ENCODE measurements around the gene PRADC1. TPM values are rescaled to one million over a fixed set of nuclear protein-coding genes. Genes with fewer than 3 reads are reported as not detected.

PRADC1 gene
- total and polyA plus RNA-seq, 9 of the 15 experiments (the other 6 are each of a cell fraction or from before 2014, with no cell fraction given) = 7.3 to 47.4 (median 34.2) TPM

DNA sequence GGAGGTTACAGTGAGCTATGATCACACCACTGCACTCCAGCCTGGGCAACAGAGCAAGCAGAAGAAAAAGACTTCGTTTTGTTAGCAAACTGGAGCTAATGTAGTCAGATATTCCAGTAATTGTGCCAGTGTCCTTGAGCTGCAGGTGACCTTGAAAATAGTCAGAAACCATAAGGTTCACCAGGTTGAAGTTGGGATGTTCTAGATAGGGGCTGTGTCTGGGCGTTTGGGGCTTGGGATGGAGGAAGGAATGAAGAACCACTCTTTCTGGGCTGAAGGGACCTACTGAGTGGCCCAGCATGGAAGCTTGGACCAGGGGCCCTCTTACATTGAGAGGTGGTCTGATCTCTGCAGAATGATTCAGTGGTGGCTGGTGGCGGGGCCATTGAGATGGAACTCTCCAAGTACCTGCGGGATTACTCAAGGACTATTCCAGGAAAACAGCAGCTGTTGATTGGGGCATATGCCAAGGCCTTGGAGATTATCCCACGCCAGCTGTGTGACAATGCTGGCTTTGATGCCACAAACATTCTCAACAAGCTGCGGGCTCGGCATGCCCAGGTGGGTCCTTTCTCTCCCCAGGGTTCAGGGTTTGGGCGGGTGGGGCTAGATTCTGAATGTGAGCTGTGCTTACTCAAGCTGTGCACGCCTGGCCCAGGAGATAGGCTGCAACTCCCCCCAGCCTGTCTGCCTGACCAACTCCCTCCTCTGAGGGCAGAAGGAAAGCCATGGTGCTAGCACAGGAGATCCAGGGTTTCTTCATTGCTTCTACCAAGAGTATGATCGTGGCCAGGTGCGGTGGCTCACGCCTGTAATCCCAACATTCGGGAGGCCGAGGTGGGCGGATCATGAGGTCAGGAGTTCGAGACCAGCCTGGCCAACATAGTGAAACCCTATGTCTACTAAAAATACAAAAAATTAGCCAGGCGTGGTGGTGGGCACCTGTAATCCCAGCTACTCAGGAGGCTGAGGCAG is 18.1 kb upstream of the PRADC1 start:
- ATAC-seq (no peak), DNase-seq (ENCODE audit: extremely low read depth in 1 of 4, low spot score in 3 of 4) (no peak), FAIRE-seq (no peak)
- 88% methylated on average over 16 of the region's 17 CpGs for WGBS (ENCODE audit: insufficient coverage, low coverage, missing lambda C conversion rate)
- Histone ChIP-seq H3K9me1 (ENCODE audit: control insufficient read depth, insufficient read depth, low read length) (no peaks in the 10 kb centered on the region), H3K4me1 (replicated peaks in 1 of 2; ENCODE audit: control insufficient read depth in 2 of 2, insufficient read depth in 2 of 2, low read length in 2 of 2) (peaks cover 0 to 10% of the 10 kb centered on the region in 2 experiments; a peak in 3 of 5 replicates), H3K27ac (ENCODE audit: extremely low read depth, low read depth, low read length) (no peak overlapping the region), H3K9me3 (replicated peaks; ENCODE audit: control insufficient read depth, insufficient read depth, low read depth, low read length) (no peaks in the 10 kb centered on the region), H2AFZ (ENCODE audit: low read depth, low read length) (no peak overlapping the region), H3K27me3 (ENCODE audit: control insufficient read depth in 2 of 2, insufficient read depth in 2 of 2, low read length in 2 of 2) (no peaks in the 10 kb centered on the region), H3K9ac (ENCODE audit: insufficient read depth in 1 of 2, low read depth in 2 of 2, low read length in 2 of 2) (no peak overlapping the region), H3K36me3 (ENCODE audit: control insufficient read depth, insufficient read depth, low read length) (peaks cover 86% of the 10 kb centered on the region), H3K79me2 (ENCODE audit: control insufficient read depth, insufficient read depth, low read length) (0 out of 3 replicates have a peak, but pooled peaks cover 9% of the 10 kb centered on the region), H4K20me1 (replicated peaks; ENCODE audit: control insufficient read depth, insufficient read depth, low read length) (0 out of 2 replicates have a peak, but pooled peaks cover 2% of the 10 kb centered on the region), H3K4me2 (ENCODE audit: insufficient read depth, low read length) (no peak overlapping the region), H3K4me3 (no peak overlapping the region)
- CTCF ChIA-PET (ENCODE audit: low intra/inter-chr PET ratio) = no interaction called here
- intact Hi-C loops (cut with micrococcal nuclease) (loop anchor here (10.0 kb wide), 1 partner anchor 266 kb away; no protein-coding TSS in a partner anchor), in situ Hi-C loops (cut with MboI) (no loop called here)
- no TSS peak for BruUV-seq (replicated peaks)
- TF ChIP-seq COPS2 (conservative IDR thresholded peaks at IDR 0.05) = no peak
- TF ChIP-seq CXXC5 (CRISPR knock-in tag; IDR thresholded peaks at IDR 0.05) = no peak
- TF ChIP-seq EGR1 (conservative IDR thresholded peaks at IDR 0.05) = 0 out of 2 replicates have a peak, but pooled peaks have one; percentile 6
- no peak for TF ChIP-seq ZNF311 (CRISPR knock-in tag; IDR thresholded peaks at IDR 0.05)
- TF ChIP-seq ZNF143 (CRISPR knock-in tag; IDR thresholded peaks at IDR 0.05) = no peak
- TF ChIP-seq ESRRA (IDR thresholded peaks at IDR 0.05; ENCODE audit: borderline replicate concordance, low read depth) = 0 out of 2 replicates have a peak, but pooled peaks have one; percentile 22
- no peak for TF ChIP-seq SMARCB1 (IDR thresholded peaks at IDR 0.05; ENCODE audit: insufficient read length, low read depth)
- no peak for TF ChIP-seq NCOA2 (IDR thresholded peaks at IDR 0.05; ENCODE audit: partially characterized antibody in 2 of 2)
- TF ChIP-seq, protein P1, sequence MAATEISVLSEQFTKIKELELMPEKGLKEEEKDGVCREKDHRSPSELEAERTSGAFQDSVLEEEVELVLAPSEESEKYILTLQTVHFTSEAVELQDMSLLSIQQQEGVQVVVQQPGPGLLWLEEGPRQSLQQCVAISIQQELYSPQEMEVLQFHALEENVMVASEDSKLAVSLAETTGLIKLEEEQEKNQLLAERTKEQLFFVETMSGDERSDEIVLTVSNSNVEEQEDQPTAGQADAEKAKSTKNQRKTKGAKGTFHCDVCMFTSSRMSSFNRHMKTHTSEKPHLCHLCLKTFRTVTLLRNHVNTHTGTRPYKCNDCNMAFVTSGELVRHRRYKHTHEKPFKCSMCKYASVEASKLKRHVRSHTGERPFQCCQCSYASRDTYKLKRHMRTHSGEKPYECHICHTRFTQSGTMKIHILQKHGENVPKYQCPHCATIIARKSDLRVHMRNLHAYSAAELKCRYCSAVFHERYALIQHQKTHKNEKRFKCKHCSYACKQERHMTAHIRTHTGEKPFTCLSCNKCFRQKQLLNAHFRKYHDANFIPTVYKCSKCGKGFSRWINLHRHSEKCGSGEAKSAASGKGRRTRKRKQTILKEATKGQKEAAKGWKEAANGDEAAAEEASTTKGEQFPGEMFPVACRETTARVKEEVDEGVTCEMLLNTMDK (IDR thresholded peaks at IDR 0.05; ENCODE audit: borderline replicate concordance, insufficient read depth, low read depth, low read length, poor library complexity, severe bottlenecking) = no peak
- 0 out of 2 replicates have a peak, but pooled peaks have one; percentile 19 for TF ChIP-seq SUPT5H (IDR thresholded peaks at IDR 0.05)
- no peak for TF ChIP-seq ZNF75A (CRISPR knock-in tag; IDR thresholded peaks at IDR 0.05)
- TF ChIP-seq, protein P2, sequence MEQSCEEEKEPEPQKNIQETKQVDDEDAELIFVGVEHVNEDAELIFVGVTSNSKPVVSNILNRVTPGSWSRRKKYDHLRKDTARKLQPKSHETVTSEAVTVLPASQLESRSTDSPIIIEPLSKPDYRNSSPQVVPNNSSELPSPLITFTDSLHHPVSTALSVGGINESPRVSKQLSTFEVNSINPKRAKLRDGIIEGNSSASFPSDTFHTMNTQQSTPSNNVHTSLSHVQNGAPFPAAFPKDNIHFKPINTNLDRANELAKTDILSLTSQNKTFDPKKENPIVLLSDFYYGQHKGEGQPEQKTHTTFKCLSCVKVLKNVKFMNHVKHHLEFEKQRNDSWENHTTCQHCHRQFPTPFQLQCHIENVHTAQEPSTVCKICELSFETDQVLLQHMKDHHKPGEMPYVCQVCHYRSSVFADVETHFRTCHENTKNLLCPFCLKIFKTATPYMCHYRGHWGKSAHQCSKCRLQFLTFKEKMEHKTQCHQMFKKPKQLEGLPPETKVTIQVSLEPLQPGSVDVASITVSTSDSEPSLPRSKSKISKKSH (CRISPR knock-in tag; IDR thresholded peaks at IDR 0.05) = no peak
- POLR2A ChIA-PET = interaction anchor here (1.2 to 1.6 kb wide), 4 partner anchors 9 to 285 kb away, joined by 4 to 9 read pairs (median 4); partner anchors contain the start of genes CCT7 and PRADC1

Measured in K562 (cell line).